GM19463 (cell line): Measurements from ENCODE around the gene NXF2B.
"Not testable (repeated sequence)": the region's sequence is repeated elsewhere in the genome, so short reads cannot be mapped to it uniquely, and the experiment has no call there.

Experiments
- ATAC-seq: cut with Tn5 transposase; IDR thresholded peaks from one replicate; pipeline ENCODE4 v1.9.1; 2021; ENCODE audit warnings: mild to moderate bottlenecking, moderate library complexity; ENCODE audit not compliant: unreplicated experiment

The NXF2B gene

GRCh38 chrX:102439908-102440307, at the start of gene NXF2B:
TSS of gene NXF2B (minus strand) at chrX:102440008. CDS start at chrX:102380036, 59,972 bp downstream.
- not testable (repeated sequence) for ATAC-seq

GRCh38 chrX:102478765-102479164, 39.0 kb upstream of the NXF2B start:
- ATAC-seq, result not testable (repeated sequence)

GRCh38 chrX:102471762-102472220, 32.0 kb upstream of the NXF2B start, which contains the start of gene TCP11X2:
TSS of gene TCP11X2 (minus strand) at chrX:102471812.
- not testable (repeated sequence) for ATAC-seq

GRCh38 chrX:102470215-102470614, 30.4 kb upstream of the NXF2B start:
- not testable (repeated sequence) for ATAC-seq

GRCh38 chrX:102458615-102459014, 18.8 kb upstream of the NXF2B start:
- not testable (repeated sequence) for ATAC-seq

- ATAC-seq, result not testable (repeated sequence)
Observed at GRCh38 chrX:102414493-102414892, 25.3 kb downstream of the NXF2B start.

GRCh38 chrX:102345916-102346315, 93.9 kb downstream of the NXF2B start:
- no peak for ATAC-seq

- ATAC-seq, result no peak
Observed at GRCh38 chrX:102341867-102342266, 97.9 kb downstream of the NXF2B start.

GRCh38 chrX:102339312-102340298, 100.2 kb downstream of the NXF2B start:
- ATAC-seq, result peak; percentile 78

- no peak for ATAC-seq
Observed at GRCh38 chrX:102338162-102338561, 101.6 kb downstream of the NXF2B start.
